Thyroid gland (tissue), 4 donors: Measurements from ENCODE around the gene RPTOR.

ENCODE experiments used
- CTCF ChIP-seq, 6 experiments: fragments of 200-600 bp in 3 of 6; fragments of 450-650 bp in 3 of 6; sonication (generic) in 3 of 6; IDR thresholded peaks; one replicate each; pipeline ENCODE4 v1.5.1; 2016 to 2019; ENCODE audit warnings: antibody characterized with exemption in 6 of 6, mild to moderate bottlenecking in 2 of 6, inconsistent platforms in 1 of 6, moderate library complexity in 1 of 6
- POLR2A ChIP-seq, 2 donors: fragments of 450-650 bp; IDR thresholded peaks; one replicate each; pipeline ENCODE4 v1.6.1; 2017; ENCODE audit warnings: antibody characterized with exemption in 2 of 2, mild to moderate bottlenecking in 2 of 2, moderate library complexity in 1 of 2

GRCh38 chr17:80758481-80759376, 214.1 kb downstream of the RPTOR start:
- TF ChIP-seq CTCF (IDR thresholded peaks at IDR 0.05): no peak
- no peak for TF ChIP-seq POLR2A (IDR thresholded peaks at IDR 0.05)
